Esophagus (tissue), 2 donors: ENCODE data around the gene TSFM. TPM values are rescaled to one million over a fixed set of nuclear protein-coding genes. Genes with fewer than 3 reads are reported as not detected.
"Not testable (repeated sequence)": the region's sequence is repeated elsewhere in the genome, so short reads cannot be mapped to it uniquely, and the experiment has no call there.

ENCODE experiments used
- H3K27ac ChIP-seq, 2 donors: one replicate each; pipeline ENCODE4 v1.5.1; 2013; ENCODE audit warnings: low read depth in 2 of 2, mild to moderate bottlenecking in 2 of 2, inconsistent platforms in 1 of 2, low read length in 1 of 2, moderate library complexity in 1 of 2
- H3K27me3 ChIP-seq, 2 donors: one replicate each; pipeline ENCODE4 v1.6.1; 2013; ENCODE audit warnings: low read length in 2 of 2, control low read depth in 1 of 2, mild to moderate bottlenecking in 1 of 2; ENCODE audit not compliant: insufficient read depth in 2 of 2, control insufficient read depth in 1 of 2
- H3K36me3 ChIP-seq, 2 donors: one replicate each; pipeline ENCODE4 v1.6.1; 2013; ENCODE audit warnings: low read length in 1 of 2; ENCODE audit not compliant: control insufficient read depth in 2 of 2, insufficient read depth in 2 of 2
- H3K4me1 ChIP-seq, 2 donors: one replicate each; pipeline ENCODE4 v1.6.1; 2013; ENCODE audit warnings: low read length in 1 of 2; ENCODE audit not compliant: control insufficient read depth in 2 of 2, insufficient read depth in 2 of 2
- H3K4me3 ChIP-seq, 2 donors: one replicate each; pipeline ENCODE4 v1.5.1; 2013; ENCODE audit warnings: low read length in 2 of 2, mild to moderate bottlenecking in 2 of 2, low read depth in 1 of 2, moderate library complexity in 1 of 2
- H3K9me3 ChIP-seq, 2 donors: one replicate each; pipeline ENCODE4 v1.6.1; 2013; ENCODE audit warnings: mild to moderate bottlenecking in 2 of 2, low read depth in 1 of 2, low read length in 1 of 2, moderate library complexity in 1 of 2; ENCODE audit not compliant: control insufficient read depth in 2 of 2, insufficient read depth in 1 of 2
- WGBS, 2 donors: extraction: QIAGEN DNeasy Blood & Tissue Kit; methylation state at CpG; one replicate each; pipeline ENCODE4 v1.1.7; 2013; 5-methylcytosine and 5-hydroxymethylcytosine counted together
- polyA plus RNA-seq, 2 donors: library from polyadenylated mRNA; stranded (reverse); fragments of 200-250 nt; gene quantifications; one replicate each; pipeline ENCODE4 v1.2.3, GENCODE V29; 2013
- donor health status: healthy with polysubstance abuse.
- donor health status: Bipolar disorder and iron deficiency.

TSFM gene
- polyA plus RNA-seq, 2 donors = 20.5 to 30.4 TPM

GRCh38 chr12:57817261-57817989, 34.8 kb downstream of the TSFM start:
- no peaks in the 10 kb centered on the region for H3K27me3 ChIP-seq
- H3K4me1 ChIP-seq = peaks cover 0 to 7% of the 10 kb centered on the region in 2 donors
- no peak overlapping the region for H3K4me3 ChIP-seq
- H3K27ac ChIP-seq = peak overlapping the region; percentile 12 to 14
- peaks cover under 1 to 9% of the 10 kb centered on the region in 2 donors for H3K36me3 ChIP-seq
- no peaks in the 10 kb centered on the region for H3K9me3 ChIP-seq
- 62 to 79% methylated on average over 8 of the region's 8 CpGs for WGBS, 2 donors

GRCh38 chr12:57817990-57818331, 35.4 kb downstream of the TSFM start:
- 90% methylated on average over 3 of the region's 3 CpGs for WGBS, 2 donors
- H3K27ac ChIP-seq, H3K4me1 ChIP-seq, H3K4me3 ChIP-seq, H3K9me3 ChIP-seq, H3K27me3 ChIP-seq: not testable (repeated sequence)
- peaks cover 6 to 14% of the 10 kb centered on the region in 2 donors for H3K36me3 ChIP-seq

- H3K4me3 ChIP-seq, H3K4me1 ChIP-seq, H3K9me3 ChIP-seq, H3K27ac ChIP-seq, H3K27me3 ChIP-seq: not testable (repeated sequence)
- WGBS, 2 donors = 63 to 69% methylated on average over 8 of the region's 8 CpGs
- H3K36me3 ChIP-seq = peaks cover 25 to 34% of the 10 kb centered on the region in 2 donors
These were observed 37.5 kb downstream of the TSFM start for GRCh38 chr12:57820119-57820518.

DNA sequence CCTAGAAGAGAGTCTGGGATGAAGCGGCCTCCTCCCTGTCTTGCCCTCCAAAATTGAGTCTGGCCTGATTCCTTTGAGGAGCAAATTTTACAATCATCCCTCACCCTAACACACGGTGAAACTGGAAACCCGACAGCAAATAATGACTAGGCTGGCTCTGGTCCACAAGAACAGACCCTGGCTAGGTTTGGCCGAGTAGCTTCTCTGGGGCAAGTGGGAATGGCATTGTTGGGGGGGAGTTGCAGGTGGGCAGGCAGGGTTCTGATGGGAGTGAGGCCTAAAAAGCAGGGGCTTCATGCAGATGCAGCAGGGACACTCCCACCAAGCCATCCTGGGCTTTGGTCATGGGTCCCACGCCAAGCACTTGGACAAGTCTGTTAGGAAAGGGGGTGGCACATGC, 38.4 kb downstream of the TSFM start:
- not testable (repeated sequence) for H3K9me3 ChIP-seq, H3K4me1 ChIP-seq, H3K4me3 ChIP-seq, H3K27ac ChIP-seq, H3K27me3 ChIP-seq
- 66 to 73% methylated on average over 5 of the region's 5 CpGs for WGBS, 2 donors
- H3K36me3 ChIP-seq = peaks cover 29 to 39% of the 10 kb centered on the region in 2 donors

GRCh38 chr12:57821474-57822214, 39.1 kb downstream of the TSFM start:
- Histone ChIP-seq H3K27ac (no peak overlapping the region), H3K27me3 (no peaks in the 10 kb centered on the region), H3K36me3 (peaks cover 35 to 46% of the 10 kb centered on the region in 2 donors), H3K4me3 (no peak overlapping the region), H3K4me1 (peaks cover 3 to 5% of the 10 kb centered on the region in 2 donors), H3K9me3 (no peaks in the 10 kb centered on the region)
- WGBS, 2 donors = 77 to 78% methylated on average over 10 of the region's 10 CpGs

- Histone ChIP-seq H3K36me3 (peaks cover 44 to 55% of the 10 kb centered on the region in 2 donors), H3K27me3 (no peaks in the 10 kb centered on the region), H3K4me1 (peaks cover under 1 to 5% of the 10 kb centered on the region in 2 donors), H3K27ac (no peak overlapping the region), H3K9me3 (no peaks in the 10 kb centered on the region), H3K4me3 (no peak overlapping the region)
- 76 to 82% methylated on average over 10 of the region's 10 CpGs for WGBS, 2 donors
These were observed 40.0 kb downstream of the TSFM start for GRCh38 chr12:57822392-57823130.

GRCh38 chr12:57823131-57823907, 40.7 kb downstream of the TSFM start:
- Histone ChIP-seq H3K4me3 (no peak overlapping the region), H3K9me3 (no peaks in the 10 kb centered on the region), H3K27me3 (no peaks in the 10 kb centered on the region), H3K27ac (no peak overlapping the region), H3K36me3 (peaks cover 44 to 59% of the 10 kb centered on the region in 2 donors), H3K4me1 (peaks cover 0 to 5% of the 10 kb centered on the region in 2 donors)
- 79 to 85% methylated on average over 17 of the region's 17 CpGs for WGBS, 2 donors

GRCh38 chr12:57823908-57824640, 41.5 kb downstream of the TSFM start:
- 88 to 89% methylated on average over 18 of the region's 18 CpGs for WGBS, 2 donors
- no peak overlapping the region for H3K4me3 ChIP-seq
- peaks cover 45 to 61% of the 10 kb centered on the region in 2 donors for H3K36me3 ChIP-seq
- no peaks in the 10 kb centered on the region for H3K9me3 ChIP-seq
- no peak overlapping the region for H3K27ac ChIP-seq
- H3K4me1 ChIP-seq = peaks cover 0 to 5% of the 10 kb centered on the region in 2 donors
- no peaks in the 10 kb centered on the region for H3K27me3 ChIP-seq
